CD4-positive, alpha-beta T cell treated with Interleukin-10 for 1 hour (primary cell): ENCODE measurements around the gene TPSB2.
"Not testable (repeated sequence)": the region's sequence is repeated elsewhere in the genome, so short reads cannot be mapped to it uniquely, and the experiment has no call there.

Experiments used
- DNase-seq: peaks from one replicate; pipeline ENCODE4 v3.0.0-alpha.2; 2020

Gene TPSB2

DNA sequence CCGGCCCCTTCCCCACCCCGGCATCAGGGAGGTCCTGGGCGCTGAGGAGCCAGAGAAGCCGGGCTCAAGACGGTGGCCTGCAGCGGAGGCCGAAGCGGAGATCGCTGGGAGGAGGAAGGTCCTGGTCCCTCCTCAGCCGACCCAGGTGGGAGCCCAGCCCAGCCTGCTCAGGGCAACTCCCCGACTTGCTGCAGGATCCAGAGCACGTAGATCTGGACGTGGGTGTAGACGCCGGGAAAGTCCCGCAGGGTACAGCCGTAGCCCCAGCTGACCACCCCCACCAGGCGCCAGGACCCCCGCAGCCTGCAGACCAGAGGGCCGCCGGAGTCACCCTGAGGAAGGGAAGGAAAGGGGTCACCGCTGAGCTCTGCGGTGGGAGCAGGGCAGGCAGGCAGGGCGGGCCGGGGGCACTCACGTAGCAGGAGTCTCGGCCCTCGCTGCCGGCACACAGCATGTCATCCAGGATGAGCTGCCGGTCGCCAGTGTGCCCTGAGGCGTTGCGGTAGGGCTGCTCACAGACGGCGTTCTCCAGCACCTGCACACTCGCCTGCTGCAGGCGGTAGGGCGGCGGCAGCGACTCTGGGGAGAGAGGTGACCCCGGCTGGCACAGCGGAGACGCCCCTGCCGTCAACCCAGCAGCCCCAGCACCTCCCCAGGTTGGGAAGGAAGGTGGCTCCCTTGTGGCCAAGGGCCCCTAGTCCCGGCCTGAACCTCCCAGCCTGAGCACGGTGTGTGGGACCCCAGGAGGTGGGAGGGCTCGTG, 31.3 kb upstream of the TPSB2 start:
- DNase-seq, result no peak

GRCh38 chr16:1260101-1260680, 30.2 kb upstream of the TPSB2 start:
- no peak for DNase-seq

- DNase-seq, result no peak
Observed at GRCh38 chr16:1259760-1260068, 29.7 kb upstream of the TPSB2 start.

GRCh38 chr16:1258906-1259759, 29.1 kb upstream of the TPSB2 start:
- DNase-seq, result no peak

GRCh38 chr16:1258225-1258600, 28.2 kb upstream of the TPSB2 start:
- no peak for DNase-seq

- no peak for DNase-seq
Observed at GRCh38 chr16:1257561-1258224, 27.7 kb upstream of the TPSB2 start.

- no peak for DNase-seq
Observed at GRCh38 chr16:1256874-1257322, 26.9 kb upstream of the TPSB2 start.

GRCh38 chr16:1256296-1256873, 26.4 kb upstream of the TPSB2 start:
- not testable (repeated sequence) for DNase-seq

GRCh38 chr16:1255276-1256122, 25.5 kb upstream of the TPSB2 start, which contains the start of gene TPSD1:
Gene TPSD1, plus strand, starts transcription at chr16:1256069. Its CDS starts 212 bp downstream, at chr16:1256281.
- not testable (repeated sequence) for DNase-seq

DNA sequence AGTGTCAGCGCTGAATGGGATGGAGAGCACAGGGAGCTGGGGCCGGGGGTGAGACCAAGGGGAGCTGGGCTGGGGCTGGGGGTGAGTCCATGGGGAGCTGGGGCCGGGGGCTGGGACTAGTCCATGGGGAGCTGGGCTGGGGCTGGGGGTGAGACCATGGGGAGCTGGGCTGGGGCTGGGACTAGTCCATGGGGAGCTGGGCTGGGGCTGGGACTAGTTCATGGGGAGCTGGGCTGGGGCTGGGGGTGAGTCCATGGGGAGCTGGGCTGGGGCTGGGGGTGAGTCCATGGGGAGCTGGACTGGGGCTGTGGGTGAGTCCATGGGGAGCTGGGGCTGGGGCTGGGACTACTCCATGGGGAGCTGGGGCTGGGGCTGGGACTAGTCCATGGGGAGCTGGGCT, 24.8 kb upstream of the TPSB2 start:
- not testable (repeated sequence) for DNase-seq

DNA sequence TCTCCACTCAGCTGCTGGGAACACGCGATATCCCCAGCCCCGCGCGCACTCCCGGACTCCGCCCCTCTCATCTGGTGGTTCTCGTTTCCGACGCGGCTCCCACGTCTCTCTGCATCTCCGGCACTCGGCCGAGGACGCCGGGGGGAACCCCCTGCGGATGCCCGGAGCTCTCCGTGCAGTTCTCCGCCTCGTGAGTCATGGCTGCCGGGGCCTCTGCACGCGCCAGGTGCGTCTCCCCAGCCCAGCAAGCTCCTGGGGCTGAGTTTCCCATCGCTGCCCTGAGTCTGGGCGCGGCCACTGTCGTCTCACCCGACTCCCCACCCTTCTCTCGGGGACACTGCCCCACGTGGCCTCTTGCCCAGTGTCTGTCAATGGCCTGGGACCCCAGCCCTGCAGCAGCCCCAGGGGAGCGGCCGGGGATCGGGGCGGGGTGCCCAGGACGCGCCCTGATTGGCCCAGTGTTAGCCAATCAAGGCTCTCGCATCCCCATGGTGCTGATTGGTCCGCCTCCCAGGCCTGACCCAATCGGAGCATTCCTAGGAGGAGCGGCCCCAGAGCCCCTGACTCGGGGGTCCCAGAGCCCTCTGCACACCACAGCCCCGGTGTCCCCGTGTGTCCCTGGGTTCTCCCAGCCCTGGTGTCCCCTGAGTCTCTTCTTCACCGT, 23.8 kb upstream of the TPSB2 start:
- not testable (repeated sequence) for DNase-seq

- DNase-seq, result not testable (repeated sequence)
Observed at GRCh38 chr16:1249031-1249755, 19.2 kb upstream of the TPSB2 start.

- DNase-seq, result not testable (repeated sequence)
Observed at GRCh38 chr16:1247903-1248537, 18.0 kb upstream of the TPSB2 start.

GRCh38 chr16:1245452-1246020, 15.6 kb upstream of the TPSB2 start:
- DNase-seq, result no peak

GRCh38 chr16:1244881-1245280, 14.9 kb upstream of the TPSB2 start:
- DNase-seq, result no peak

DNA sequence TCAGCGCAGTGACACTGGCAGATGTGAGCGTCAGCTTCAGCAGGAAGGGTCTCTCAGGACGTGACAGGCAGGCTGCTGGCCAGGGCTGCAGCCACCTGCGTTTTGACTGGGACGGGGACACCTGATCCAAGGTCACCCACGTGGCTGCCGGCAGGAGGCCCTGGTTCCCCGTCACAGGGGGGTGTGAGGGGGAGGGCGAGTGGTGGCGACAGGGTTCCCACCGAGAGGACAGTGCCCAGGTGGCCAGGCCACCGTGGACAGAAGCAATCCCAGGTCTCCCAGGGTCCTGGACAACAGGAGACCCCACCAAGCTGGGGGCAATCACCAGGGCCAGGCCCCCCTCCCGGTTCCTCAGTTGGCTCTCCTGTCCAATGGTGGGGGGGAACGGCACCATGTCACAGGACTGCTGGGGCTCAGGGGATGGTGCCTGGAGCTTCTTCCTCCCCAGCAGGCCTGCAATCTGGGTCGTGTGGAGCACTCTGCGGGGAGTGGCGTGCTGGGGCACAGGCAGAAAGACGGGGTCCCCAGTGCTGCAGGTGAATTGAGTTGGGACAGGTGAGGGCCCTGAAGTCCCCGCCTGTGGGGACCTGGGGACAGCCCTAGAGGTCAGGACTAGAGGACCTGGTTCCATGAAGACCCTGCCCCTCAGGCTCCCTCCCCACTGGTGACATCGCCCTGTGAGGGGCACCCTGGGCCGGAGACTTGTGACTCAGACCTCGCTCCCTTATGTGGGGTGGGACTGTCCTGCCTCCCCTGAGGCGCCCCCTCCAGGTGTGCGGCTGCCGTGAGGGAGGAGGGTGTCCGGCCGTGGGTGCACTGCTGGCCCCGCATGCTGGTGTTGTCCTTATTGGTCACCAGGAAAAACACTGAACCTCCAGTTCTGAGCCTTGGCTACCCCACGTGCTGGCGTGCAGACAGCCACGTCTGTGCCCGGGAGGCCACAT, 14.2 kb upstream of the TPSB2 start:
- DNase-seq, result not testable (repeated sequence)

- DNase-seq, result not testable (repeated sequence)
Observed at GRCh38 chr16:1243363-1243762, 13.4 kb upstream of the TPSB2 start.

DNA sequence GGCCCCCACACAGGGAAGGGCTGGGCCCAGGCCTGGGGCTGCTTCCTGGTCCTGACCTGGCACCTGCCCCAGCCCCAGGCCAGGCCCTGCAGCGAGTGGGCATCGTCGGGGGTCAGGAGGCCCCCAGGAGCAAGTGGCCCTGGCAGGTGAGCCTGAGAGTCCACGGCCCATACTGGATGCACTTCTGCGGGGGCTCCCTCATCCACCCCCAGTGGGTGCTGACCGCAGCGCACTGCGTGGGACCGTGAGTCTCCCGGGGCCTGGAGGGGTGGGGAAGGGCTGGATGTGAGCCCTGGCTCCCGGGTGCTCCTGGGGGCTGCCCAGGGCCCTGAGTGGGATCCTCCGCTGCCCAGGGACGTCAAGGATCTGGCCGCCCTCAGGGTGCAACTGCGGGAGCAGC, 11.1 kb upstream of the TPSB2 start:
- DNase-seq, result not testable (repeated sequence)
